ENCODE results near the gene NTNG1.

- no peak for TF ChIP-seq POLR2AphosphoS5 (IDR thresholded peaks at IDR 0.05; ENCODE audit: low read depth, low read length)
- no peak for TF ChIP-seq POLR2A (IDR thresholded peaks at IDR 0.05; ENCODE audit: low read depth, low read length)
These were observed 352.4 kb downstream of the NTNG1 start for GRCh38 chr1:107493111-107493716.
